NCI-H2107 treated with DMSO at 0.1 percent for 48 hours (cell line): ENCODE results near the gene ARMC2.
A peak's percentile ranks its signal among the peaks of the same experiment; 100 is the strongest.
"Not testable (repeated sequence)": the region's sequence is repeated elsewhere in the genome, so short reads cannot be mapped to it uniquely, and the experiment has no call there.

Source experiments
- DNase-seq: peaks from one replicate; lab custom pipeline; 2025; ENCODE audit not compliant: unreplicated experiment; lab: John Stamatoyannopoulos, UW

ARMC2 gene

GRCh38 chr6:108947114-108947854, 99.1 kb downstream of the ARMC2 start:
- DNase-seq = peak; percentile 27

GRCh38 chr6:108948181-108948661, 100.0 kb downstream of the ARMC2 start:
- DNase-seq = no peak

GRCh38 chr6:108951351-108951953, 103.2 kb downstream of the ARMC2 start:
- no peak for DNase-seq

- DNase-seq = no peak
Observed at GRCh38 chr6:108952776-108953486, 104.7 kb downstream of the ARMC2 start.

GRCh38 chr6:108953681-108954080, 105.5 kb downstream of the ARMC2 start:
- no peak for DNase-seq

- DNase-seq = no peak
Observed at GRCh38 chr6:108955329-108955949, 107.2 kb downstream of the ARMC2 start.

GRCh38 chr6:108957221-108957620, 109.0 kb downstream of the ARMC2 start:
- DNase-seq = no peak

- DNase-seq = no peak
Observed at GRCh38 chr6:108958900-108959770, 110.9 kb downstream of the ARMC2 start.

- DNase-seq = no peak
Observed at GRCh38 chr6:108959972-108960582, 111.9 kb downstream of the ARMC2 start.

- no peak for DNase-seq
Observed at GRCh38 chr6:108960601-108961000, 112.4 kb downstream of the ARMC2 start.

- DNase-seq = no peak
Observed at GRCh38 chr6:108961077-108961476, 112.9 kb downstream of the ARMC2 start.

GRCh38 chr6:108961985-108962384, 113.8 kb downstream of the ARMC2 start:
- no peak for DNase-seq

GRCh38 chr6:108966251-108966650, 118.0 kb downstream of the ARMC2 start:
- DNase-seq = no peak

- DNase-seq = peak; percentile 75
Observed at GRCh38 chr6:108966855-108967755, 118.9 kb downstream of the ARMC2 start.

- DNase-seq = no peak
Observed at GRCh38 chr6:108968325-108969316, 120.4 kb downstream of the ARMC2 start.

- DNase-seq = no peak
Observed at GRCh38 chr6:108969776-108970175, 121.6 kb downstream of the ARMC2 start.

GRCh38 chr6:108974201-108974600, 126.0 kb downstream of the ARMC2 start:
- no peak for DNase-seq

- not testable (repeated sequence) for DNase-seq
Observed at GRCh38 chr6:108978638-108979037, 130.4 kb downstream of the ARMC2 start.
